Dermis microvascular lymphatic vessel endothelial cell (primary cell): ENCODE data around the gene KCNN3. TPM values are rescaled to one million over a fixed set of nuclear protein-coding genes. Genes with fewer than 3 reads are reported as not detected.

ENCODE experiments used
- DNase-seq, 2 donors: peaks; one replicate each; pipeline versions ENCODE4 v3.0.0 to v3.0.0-alpha.2; 2010; ENCODE audit warnings: low read depth in 2 of 2
- total RNA-seq: library from RNA; depleted of rRNA; stranded (reverse); fragments of >200 nt; gene quantifications from 2 replicates; pipeline ENCODE4 v1.2.1, GENCODE V29; 2014

Gene KCNN3
- total RNA-seq, 1 donor from 2014 or later, result 1.0 TPM

- DNase-seq, result no peak
Measured at GRCh38 chr1:154861607-154862094, 8.4 kb downstream of the KCNN3 start.

- peak in 1 of 2 donors; percentile 18 for DNase-seq
Measured at GRCh38 chr1:154860156-154860870, 9.8 kb downstream of the KCNN3 start.

DNA sequence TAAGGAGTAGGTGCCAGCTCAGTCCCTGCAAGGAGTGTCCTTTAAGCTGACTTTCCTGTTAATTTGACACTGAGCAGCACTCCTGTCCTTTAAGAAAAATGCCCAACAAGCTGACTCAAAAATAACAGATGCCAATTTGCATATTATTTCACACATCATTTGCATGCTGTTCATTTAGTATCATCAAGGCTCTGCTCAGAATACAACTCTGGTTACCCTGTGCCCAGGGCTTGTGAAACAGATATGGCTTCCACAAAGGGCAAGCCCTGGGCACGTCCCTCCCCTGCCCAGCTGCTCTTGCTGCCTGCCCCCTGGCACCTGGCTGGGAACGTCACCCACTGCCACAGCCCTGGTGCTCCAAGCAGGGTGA, 10.3 kb downstream of the KCNN3 start:
- no peak for DNase-seq

GRCh38 chr1:154859151-154859785, 10.8 kb downstream of the KCNN3 start:
- DNase-seq, result no peak

GRCh38 chr1:154857441-154858215, 12.5 kb downstream of the KCNN3 start:
- DNase-seq, result no peak

DNA sequence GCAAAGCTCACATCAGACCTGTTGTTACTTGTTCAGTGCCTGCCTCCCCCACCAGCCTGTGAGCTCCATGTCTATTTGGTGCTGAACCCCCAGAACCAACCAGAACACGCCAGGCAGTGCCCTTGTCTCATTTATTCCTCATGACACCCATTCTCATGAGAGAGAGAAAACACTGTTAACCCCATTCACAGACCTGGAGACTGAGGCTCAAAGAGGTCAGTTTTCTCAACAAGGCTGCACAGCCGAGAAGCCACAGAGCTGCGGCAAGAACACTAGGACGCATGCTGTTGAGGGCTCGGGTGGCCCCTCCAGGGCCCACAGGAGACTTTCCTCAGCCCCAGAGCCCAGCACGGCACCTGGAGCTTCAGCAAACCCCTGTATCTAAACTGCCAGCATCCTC, 13.1 kb downstream of the KCNN3 start:
- no peak for DNase-seq

DNA sequence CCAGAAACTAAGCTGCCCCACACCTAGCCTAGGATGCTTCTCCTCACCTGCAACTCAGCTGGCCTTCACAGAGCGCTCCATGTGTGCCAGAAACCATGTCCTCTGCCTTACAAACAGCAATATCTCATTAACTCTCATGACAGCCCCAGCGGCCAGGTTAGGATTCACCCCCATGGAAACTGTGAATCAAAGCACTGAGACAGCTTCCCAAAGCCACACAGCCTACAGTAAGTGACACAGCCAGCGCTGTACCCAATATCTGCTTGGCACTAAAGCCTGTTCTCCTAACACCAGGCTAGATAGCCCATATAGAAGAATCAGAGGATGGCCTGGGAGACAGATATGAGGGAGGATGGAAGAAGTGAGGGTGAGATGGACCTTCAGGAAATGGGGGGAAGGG, 13.5 kb downstream of the KCNN3 start:
- no peak for DNase-seq

DNA sequence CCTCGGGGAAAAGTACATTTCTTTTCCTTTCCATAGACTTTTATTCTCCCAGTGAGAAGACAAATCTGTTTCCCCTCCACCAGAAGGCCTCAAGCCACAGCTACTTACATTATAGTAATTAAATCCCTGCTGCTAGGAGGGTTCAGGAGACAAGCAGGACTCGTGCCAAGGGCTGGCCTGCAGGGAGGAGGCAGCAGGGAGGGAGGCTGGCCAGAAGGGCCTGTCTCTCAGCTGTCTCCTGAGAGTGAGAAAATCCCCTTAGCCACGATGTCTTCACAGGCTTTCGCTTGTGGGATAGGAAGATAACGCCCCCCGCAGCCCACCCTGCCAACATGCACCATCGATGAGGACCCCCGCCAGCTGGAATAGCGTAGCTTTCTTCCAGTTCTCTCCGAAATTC, 14.0 kb downstream of the KCNN3 start:
- no peak for DNase-seq

- DNase-seq, result no peak
Measured at GRCh38 chr1:154855186-154855851, 14.8 kb downstream of the KCNN3 start.

DNA sequence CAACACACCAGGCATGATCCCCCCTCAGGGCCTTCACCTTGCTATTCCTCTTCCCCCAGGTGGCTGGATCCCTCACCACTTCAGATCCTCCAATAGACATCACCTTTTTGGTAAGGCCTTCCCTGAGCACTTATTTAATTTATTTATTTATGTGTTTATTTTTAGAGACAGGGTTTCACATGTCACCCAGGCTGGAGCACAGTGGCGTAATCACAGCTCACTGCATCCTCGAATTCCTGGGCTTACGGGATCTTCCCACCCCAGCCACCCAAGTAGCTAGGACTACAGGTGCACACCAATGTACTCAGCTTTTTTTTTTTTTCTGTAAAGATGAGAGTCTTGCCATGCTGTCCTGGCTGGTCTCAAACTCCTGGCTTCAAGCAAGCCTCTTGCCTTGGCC, 17.2 kb downstream of the KCNN3 start:
- DNase-seq, result no peak

DNA sequence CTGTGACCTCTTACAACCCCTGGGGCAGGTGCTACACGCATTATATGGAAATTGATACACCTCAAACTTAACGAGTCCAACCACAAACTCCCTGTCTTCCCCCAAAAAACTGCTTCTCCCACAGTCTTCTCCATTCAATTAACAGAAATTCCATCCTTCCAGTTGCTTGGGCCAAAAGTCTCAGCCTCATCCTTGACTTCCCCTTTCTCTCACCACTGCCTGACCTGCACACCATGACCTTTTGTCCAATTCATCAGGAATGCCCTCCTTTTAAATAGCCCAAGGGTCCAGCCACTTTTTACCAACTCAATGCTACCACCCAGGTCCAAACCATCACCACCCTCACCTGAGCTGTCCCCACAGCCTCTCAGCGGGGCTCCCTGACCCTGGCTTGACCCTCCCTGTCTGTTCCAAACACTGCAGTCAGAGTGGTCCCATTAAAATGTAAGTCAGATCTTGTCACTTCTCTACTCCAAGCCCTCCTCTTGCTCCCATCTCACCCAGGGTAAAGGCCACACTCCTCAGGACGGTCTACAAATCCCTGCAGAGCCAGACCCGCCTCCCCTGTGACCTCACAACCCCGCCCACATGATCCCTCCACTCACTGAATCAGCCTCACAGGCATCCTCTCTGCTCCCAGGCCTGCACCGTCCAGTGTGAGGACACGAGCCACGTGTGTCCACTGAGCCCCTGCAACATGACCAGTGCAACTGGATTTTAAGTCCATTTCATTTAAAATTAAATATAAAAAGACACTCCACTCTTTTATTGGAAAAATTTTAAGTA, 18.5 kb downstream of the KCNN3 start:
- no peak for DNase-seq

DNA sequence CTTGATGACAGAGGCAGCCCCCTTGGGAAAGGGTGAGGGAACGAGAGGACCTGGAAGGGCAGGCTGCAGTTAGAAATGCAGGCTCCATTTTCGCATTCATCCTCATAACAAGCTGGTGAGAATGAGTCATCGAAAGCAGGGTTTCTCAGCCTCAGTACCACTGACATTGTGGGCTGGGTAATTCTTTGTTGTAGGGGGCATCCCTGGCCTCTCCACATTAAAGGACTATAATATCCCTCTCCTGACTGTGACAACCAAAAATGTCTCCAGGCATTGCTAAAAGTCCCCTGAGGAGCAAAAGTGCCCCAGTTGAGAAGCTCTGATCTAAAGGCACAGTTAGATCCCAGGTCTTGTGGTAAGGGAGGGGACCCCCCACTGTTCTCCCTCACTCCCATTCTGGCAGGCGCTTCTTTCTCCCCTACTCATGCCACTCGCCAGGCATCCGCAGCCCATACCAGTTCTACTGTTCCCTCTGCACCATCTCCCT, 20.4 kb downstream of the KCNN3 start:
- no peak for DNase-seq

DNA sequence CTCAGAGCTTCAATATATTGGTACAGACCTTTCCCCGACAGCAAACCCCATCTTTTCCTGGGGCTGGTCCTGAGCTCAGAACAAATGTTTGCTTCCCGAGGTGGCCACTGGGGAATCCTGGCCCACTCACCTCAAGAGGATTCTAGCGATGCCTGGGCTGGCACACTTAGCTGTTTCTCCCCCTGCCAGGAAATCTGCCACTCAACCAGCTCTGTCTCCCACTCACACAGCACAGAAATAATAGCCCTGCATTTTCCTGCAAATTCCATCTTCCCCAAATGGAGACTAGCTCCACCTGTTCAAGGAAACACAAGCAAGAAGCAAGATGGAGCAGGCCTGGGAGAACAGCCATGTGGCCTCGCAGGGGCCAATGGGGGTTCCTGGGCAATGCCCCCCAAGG, 21.1 kb downstream of the KCNN3 start:
- no peak for DNase-seq

DNA sequence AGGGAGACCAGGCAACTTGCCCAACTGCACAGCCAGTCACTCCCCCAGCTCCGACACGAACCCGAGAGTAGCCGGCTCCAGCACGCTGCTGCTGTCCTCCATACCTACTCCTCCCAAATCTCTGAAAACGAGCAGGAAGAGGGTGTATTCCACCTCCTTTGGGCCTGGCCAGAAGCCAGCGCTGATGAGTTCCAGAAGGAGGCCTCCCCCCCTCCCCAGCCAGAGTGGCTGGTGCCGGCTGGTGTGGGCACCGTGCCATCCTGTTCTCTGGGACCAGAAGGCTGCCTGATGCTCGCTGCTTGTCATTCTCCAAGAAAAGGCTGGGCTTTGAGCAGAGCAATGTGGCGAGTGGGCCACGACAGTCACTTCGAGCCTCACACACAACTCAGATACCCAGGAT, 22.2 kb downstream of the KCNN3 start:
- DNase-seq, result no peak

- no peak for DNase-seq
Measured at GRCh38 chr1:154846565-154847442, 23.3 kb downstream of the KCNN3 start.

GRCh38 chr1:154845879-154846278, 24.2 kb downstream of the KCNN3 start:
- no peak for DNase-seq

GRCh38 chr1:154845174-154845573, 24.9 kb downstream of the KCNN3 start:
- no peak for DNase-seq

- no peak for DNase-seq
Measured at GRCh38 chr1:154844297-154844681, 25.8 kb downstream of the KCNN3 start.

DNA sequence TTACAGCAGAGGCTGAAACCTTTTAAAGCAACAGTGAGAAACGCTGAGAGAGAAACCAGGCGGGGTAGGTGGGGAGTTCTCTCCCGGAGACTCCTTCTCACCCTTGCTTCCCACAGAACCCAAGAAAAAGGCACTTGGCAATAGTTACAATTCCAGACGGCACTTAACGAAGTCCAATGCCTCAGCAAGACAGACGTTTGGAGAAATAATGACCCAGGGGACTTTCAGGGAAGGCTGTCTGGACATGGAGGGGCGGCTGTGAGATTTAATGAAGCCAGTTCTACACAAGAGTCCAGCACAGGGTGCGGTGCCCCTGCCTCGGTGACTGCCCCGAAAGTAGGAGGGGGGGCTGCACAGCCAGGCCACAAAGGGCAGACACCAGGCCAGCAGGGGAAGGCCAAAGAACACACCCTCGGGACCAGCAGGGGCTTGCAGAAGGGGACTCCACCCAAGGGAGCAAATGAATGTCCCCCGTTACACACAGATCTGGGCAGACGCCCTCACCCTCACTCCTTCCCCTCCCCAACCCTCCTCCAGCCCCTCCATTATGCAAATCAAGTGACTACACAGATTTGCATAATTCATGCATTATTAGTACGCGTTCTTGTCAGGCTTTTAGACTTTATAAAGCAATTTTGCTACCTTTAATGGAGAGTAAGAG, 26.3 kb downstream of the KCNN3 start:
- DNase-seq, result no peak

DNA sequence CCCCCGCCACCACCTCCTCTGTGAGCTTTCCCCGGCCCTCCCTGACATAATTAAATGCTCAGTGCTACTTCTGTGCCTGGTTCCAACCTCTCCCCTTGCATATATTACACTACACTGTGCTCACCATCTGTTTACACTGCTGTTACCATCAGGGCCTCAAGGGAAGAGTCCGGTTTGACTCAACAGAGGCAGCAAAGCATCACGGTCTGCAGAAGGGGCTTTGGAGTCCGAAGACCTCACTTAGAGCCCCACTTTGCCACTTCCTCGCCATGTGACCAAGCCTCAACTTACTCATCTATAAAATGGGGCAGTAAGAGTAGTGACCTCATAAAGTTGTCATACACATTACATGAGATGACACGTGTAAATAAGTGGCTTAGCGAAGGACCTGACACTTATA, 27.4 kb downstream of the KCNN3 start:
- DNase-seq, result no peak
